T47D (cell line): ENCODE data around the gene DAZAP1.

Source experiments
- DNase-seq, 2 experiments: peaks; one replicate each; pipeline versions ENCODE4 v3.0.0 to v3.0.0-alpha.2; 2011 to 2012; ENCODE audit warnings: low read depth in 1 of 2, low spot score in 1 of 2
- JUND ChIP-seq: IDR thresholded peaks from 2 replicates; pipeline ENCODE4 v1.6.1; 2012; ENCODE audit warnings: low read depth
- in situ Hi-C: cut with HindIII; loops from 2 replicates; pipeline ENCODE4 v1.10.0; 2016; ENCODE audit warnings: low sequenced_read_pairs, low pct_unique_long_range_greater_than_20kb

The DAZAP1 gene

DNA sequence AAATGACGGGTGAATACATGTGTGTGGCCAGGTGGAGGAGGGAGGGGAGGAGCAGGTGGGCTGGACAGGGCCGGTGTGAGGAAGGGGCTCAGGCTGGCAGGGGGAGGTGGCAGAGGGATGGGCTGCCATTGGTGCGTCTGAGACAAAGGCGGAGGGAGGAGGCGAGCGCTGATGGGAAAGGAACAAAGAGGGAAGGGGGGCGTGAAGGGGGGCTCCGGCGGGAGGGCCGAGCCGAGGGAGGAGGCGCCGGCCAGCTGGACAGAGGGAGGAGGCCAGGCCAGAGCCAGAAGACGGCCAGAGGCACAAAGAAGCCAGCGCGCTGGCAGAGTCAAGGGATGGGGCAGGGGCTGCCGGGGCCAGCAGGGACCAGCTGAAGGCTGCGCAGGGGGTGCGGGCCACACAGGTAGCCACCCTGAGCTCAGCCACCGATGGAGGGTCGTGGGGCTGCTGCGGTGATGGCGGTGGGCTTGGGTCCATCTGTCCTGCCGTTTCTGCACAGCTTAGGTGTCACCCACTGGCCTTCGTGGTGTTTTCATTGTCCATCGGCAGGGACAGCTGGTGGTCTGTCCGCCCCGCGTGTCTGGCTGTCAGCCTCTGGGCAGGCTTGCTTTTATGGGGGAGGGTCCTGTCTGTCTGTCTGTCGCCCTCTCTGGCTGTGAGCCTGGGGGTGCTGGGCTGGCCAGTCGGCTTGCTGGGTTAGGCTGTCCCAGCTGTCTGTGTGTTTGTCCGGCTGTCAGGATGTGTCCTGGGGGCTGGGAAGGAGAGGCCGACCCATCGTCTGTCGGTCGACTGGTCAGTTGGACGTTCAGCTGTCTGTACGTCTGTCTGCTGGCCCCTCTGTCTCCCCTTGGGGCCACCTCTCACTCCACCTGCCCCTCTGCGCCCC lies 44.8 kb downstream of the DAZAP1 start:
- in situ Hi-C loops, result no loop called here
- DNase-seq, result no peak
- no peak for TF ChIP-seq JUND

DNA sequence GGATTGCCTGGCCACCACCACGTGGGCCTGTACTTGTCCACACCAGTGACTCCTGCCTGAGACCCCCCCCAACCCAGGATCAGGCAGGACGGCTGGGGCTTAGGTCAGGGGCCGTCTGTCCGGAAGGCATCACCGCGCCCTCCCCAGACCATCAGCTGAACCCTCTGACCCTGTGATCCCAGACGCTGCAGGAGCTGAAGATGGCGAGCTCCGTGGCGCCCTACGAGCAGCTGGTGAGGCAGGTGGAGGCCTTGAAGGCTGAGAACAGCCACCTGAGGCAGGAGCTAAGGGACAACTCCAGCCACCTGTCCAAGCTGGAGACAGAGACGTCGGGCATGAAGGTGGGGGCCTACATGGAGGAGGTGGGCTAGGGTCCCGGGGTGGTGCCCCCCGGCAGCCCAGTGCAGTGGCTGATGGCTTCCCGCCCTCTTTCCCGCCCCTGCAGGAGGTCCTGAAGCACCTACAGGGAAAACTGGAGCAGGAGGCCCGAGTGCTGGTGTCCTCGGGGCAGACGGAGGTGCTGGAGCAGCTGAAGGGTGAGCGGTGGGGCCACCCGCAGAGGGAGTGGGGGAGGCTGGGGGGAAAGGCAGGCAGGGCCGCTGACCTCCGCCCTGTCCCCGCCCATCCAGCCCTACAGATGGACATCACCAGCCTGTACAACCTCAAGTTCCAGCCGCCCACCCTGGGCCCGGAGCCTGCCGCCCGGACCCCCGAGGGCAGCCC lies 45.6 kb downstream of the DAZAP1 start:
- no peak for DNase-seq
- no peak for TF ChIP-seq JUND
- in situ Hi-C loops, result no loop called here

GRCh38 chr19:1453525-1454364 lies 46.4 kb downstream of the DAZAP1 start:
- DNase-seq, result peak; percentile 61 to 85
- in situ Hi-C loops, result no loop called here
- TF ChIP-seq JUND, result no peak

GRCh38 chr19:1455002-1455335 lies 47.6 kb downstream of the DAZAP1 start:
- in situ Hi-C loops, result no loop called here
- no peak for TF ChIP-seq JUND
- DNase-seq, result peak in 1 of 2 experiments; percentile 48

DNA sequence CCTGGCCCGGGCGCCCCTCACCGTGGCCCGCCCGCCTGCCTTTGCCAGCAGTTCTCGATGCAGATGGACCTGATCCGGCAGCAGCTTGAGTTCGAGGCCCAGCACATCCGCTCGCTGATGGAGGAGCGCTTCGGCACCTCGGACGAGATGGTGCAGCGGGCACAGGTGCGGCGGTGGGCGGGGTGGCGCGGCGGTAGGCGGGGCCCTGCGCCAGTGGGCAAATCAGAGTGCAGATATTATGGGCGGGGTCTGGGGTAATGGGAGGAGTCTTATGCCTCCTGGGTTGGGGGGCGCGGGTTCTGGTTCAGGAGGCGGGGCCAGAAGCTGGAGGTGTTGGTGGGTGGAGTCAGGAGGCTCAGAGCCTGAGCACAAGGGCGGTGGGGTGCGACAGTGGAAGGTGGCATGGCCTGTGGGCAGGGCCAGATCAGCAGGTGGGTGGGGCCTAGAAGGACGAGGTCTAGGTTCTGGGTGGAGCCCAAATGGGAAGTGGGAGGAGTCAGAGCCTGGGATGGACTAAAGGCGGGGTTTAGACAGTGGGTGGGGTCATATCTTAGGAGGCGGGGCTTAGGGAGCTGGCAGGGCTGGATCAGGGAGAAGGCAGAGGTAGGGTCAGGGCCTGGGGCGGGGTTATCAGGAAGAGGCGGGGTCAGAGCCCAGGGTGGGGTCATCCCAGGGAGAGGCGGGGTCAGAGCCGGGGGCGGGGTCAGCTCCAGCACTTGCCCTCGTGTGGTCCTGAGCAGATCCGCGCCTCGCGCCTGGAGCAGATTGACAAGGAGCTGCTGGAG lies 48.1 kb downstream of the DAZAP1 start:
- peak; percentile 95 to 98 for DNase-seq
- in situ Hi-C loops, result no loop called here
- no peak for TF ChIP-seq JUND

- TF ChIP-seq JUND, result no peak
- in situ Hi-C loops, result no loop called here
- no peak for DNase-seq
These were observed 48.9 kb downstream of the DAZAP1 start for GRCh38 chr19:1456121-1456900.

- in situ Hi-C loops, result no loop called here
- TF ChIP-seq JUND, result no peak
- no peak for DNase-seq
These were observed 49.8 kb downstream of the DAZAP1 start for GRCh38 chr19:1457031-1457739.

- in situ Hi-C loops, result no loop called here
- DNase-seq, result no peak
- no peak for TF ChIP-seq JUND
These were observed 50.5 kb downstream of the DAZAP1 start for GRCh38 chr19:1457892-1458291.

- in situ Hi-C loops, result no loop called here
- TF ChIP-seq JUND, result no peak
- DNase-seq, result no peak
These were observed 52.1 kb downstream of the DAZAP1 start for GRCh38 chr19:1459479-1459878.

DNA sequence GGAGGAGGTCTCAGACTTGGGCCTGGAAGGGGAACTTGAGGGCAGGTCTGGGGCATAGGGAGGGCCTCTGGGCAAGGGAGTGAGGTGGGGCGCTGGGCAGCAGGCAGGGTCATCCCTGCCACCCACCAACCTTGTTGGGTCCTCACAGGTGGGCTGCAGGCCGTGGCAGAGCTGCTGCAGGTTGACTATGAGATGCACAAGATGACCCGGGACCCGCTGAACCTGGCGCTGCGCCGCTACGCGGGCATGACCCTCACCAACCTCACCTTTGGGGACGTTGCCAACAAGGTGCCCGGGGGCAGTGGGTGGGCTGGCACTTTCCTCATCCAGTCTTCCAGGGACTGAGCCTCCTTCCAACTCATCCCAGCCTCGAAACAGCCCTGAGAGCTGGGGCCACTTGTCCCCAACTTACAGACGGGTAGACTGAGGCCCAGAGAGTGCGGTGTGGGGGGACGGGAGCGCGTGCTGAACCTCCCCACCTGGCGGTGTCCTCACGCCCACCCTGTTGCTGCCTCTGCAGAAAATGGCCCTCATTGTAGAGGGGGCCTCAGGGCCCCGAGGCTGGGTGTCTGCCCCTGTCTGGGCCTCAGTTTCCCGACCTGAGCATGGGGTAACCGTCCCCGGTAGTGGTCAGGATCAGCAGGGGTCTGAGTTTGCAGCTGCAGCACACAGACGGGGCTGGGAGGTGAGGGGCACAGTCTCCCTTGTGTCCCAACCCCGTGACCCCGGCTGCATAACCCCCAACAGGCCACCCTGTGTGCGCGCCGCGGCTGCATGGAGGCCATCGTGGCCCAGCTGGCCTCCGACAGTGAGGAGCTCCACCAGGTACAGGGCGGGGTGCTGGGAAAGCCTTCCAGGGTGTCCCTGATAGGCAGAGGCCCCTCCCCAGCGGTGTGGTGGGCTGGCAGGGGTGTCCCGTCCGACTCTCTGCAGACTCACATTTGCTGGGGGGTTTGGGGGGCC lies 52.9 kb downstream of the DAZAP1 start:
- in situ Hi-C loops, result no loop called here
- no peak for DNase-seq
- no peak for TF ChIP-seq JUND
